ENCODE measurements around the gene GREB1.

DNA sequence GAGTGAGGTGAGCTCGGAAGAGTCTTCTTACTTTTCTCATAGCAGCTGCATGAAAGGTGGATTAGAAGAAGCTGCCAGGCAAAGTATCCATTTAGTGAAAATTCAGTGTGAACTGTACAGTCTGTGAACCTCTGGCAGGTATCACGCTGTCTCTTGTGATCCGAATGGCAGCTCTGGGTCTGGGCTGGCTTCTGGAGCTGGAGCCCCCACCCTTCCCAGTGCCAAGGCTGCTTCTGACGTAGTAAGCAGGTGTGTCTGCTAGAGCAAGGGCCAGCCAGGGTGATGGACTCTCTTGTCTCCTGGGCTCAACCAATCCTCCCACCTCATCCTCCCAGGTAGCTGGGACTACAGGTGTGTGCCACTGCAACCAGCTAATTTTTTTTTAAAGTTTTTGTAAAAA, 150.1 kb downstream of the GREB1 start:
- TF ChIP-seq, protein P1, sequence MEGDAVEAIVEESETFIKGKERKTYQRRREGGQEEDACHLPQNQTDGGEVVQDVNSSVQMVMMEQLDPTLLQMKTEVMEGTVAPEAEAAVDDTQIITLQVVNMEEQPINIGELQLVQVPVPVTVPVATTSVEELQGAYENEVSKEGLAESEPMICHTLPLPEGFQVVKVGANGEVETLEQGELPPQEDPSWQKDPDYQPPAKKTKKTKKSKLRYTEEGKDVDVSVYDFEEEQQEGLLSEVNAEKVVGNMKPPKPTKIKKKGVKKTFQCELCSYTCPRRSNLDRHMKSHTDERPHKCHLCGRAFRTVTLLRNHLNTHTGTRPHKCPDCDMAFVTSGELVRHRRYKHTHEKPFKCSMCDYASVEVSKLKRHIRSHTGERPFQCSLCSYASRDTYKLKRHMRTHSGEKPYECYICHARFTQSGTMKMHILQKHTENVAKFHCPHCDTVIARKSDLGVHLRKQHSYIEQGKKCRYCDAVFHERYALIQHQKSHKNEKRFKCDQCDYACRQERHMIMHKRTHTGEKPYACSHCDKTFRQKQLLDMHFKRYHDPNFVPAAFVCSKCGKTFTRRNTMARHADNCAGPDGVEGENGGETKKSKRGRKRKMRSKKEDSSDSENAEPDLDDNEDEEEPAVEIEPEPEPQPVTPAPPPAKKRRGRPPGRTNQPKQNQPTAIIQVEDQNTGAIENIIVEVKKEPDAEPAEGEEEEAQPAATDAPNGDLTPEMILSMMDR (conservative IDR thresholded peaks at IDR 0.05), result no peak
- no peak for TF ChIP-seq ZFX (IDR thresholded peaks at IDR 0.05)

Data from C4-2B (cell line).